Measurements from ENCODE around the gene SGSM1.
A peak's percentile ranks its signal among the peaks of the same experiment; 100 is the strongest.

Gene SGSM1

DNA sequence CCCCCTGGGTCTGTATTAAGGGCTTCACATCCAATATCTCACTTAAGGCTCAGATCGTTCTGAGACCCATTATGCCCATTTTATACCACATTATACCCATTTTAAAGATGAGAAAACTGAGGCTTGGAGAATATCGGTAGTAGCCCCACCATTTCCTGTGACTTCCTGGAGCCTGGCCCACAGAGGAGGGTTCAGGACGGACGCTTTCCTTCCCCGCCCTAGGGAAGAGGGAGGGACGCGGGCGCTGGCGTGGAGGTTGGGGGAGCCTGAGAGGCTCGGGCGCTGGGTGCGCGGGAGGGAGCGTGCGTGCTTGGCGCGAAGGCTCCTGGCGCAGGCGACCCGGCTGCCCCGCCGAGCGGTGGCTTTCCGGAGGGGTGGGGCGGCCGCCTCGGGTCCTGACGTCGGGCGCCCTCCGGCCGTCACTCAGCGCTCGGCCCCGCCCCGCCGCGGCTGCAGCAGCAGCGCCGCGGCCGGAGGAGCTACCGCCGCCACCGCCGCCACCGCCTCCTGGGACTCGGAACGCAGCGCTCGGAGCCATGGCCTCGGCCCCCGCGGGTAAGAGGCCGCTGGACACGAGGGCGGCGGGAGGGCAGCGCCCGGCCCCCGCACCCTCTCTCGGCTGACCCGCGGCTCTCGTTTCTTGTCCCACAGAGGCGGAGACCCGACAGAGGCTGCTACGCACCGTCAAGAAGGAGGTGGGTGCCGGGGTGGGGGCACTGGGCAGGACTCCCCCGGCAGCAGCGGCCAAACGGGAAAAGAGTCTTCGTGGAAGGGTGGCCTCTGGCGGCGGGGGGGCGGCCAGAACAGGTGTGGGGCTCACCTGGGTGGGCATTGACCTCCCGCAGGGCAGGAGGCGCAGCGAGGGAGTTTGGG, at the start of gene SGSM1:
Gene SGSM1, plus strand, starts transcription at position 422 of the 873 bp plus-strand sequence. Its CDS starts 115 bp downstream, at position 537.
- ATAC-seq (replicated peaks; ENCODE audit: extremely low read depth, poor library complexity, severe bottlenecking) = peak; percentile 89
- Mint-ChIP-seq H3K9me3 (no peaks in the 10 kb centered on the region), H3K27ac (ENCODE audit: low read depth) (peak within 1 kb of the TSS; percentile 52), H3K4me1 (peaks cover 17% of the 10 kb centered on the region), H3K4me3 (peak within 1 kb of the TSS; percentile 76), H3K36me3 (ENCODE audit: insufficient read depth) (peaks cover 8% of the 10 kb centered on the region), H3K27me3 (no peaks in the 10 kb centered on the region)
- DNase-seq (ENCODE audit: low spot score in 2 of 2) = peak; percentile 42 to 62

- DNase-seq (ENCODE audit: low spot score in 2 of 2) (peak; percentile 14 to 36), ATAC-seq (replicated peaks; ENCODE audit: extremely low read depth, poor library complexity, severe bottlenecking) (no peak)
- Mint-ChIP-seq H3K9me3 (no peaks in the 10 kb centered on the region), H3K36me3 (ENCODE audit: insufficient read depth) (no peaks in the 10 kb centered on the region), H3K4me1 (no peaks in the 10 kb centered on the region), H3K27me3 (peaks cover 8% of the 10 kb centered on the region), H3K4me3 (no peak overlapping the region), H3K27ac (ENCODE audit: low read depth) (no peak overlapping the region)
These were observed 47.7 kb upstream of the SGSM1 start for GRCh38 chr22:24758164-24758799.

GRCh38 chr22:24759765-24760164, 46.2 kb upstream of the SGSM1 start:
- Mint-ChIP-seq H3K27ac (ENCODE audit: low read depth) (no peak overlapping the region), H3K4me3 (no peak overlapping the region), H3K9me3 (no peaks in the 10 kb centered on the region), H3K36me3 (ENCODE audit: insufficient read depth) (no peaks in the 10 kb centered on the region), H3K27me3 (peaks cover 15% of the 10 kb centered on the region), H3K4me1 (no peaks in the 10 kb centered on the region)
- no peak for DNase-seq (ENCODE audit: low spot score in 2 of 2)
- ATAC-seq (replicated peaks; ENCODE audit: extremely low read depth, poor library complexity, severe bottlenecking) = no peak

DNA sequence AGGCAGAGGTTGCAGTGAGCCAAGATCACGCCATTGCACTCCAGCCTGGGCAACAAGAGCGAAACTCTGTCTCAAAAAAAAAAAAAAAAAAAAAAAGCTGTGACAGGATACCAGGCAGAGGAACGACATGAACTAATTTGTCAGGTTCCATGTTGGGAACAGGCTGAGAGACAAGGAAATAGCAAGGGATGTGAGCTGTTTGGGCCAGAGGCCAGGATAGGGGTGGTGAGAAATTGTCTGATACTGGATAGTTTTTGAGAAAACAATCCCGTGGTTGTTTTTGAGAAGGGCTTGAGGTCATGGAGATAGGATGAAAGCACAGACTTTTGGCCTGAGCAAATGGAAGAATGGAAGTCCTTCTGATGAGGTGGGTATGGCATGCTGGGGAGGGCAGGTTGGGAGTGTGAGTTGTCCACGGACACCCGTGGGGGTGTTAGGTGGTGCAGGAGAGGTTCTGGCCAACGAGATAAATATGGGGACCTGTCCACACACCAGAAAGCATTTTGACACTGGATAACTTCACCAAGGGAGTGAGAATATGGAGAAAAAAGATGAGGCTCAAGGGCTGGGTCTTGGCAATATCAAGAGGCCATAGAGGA, 45.2 kb upstream of the SGSM1 start:
- Mint-ChIP-seq H3K9me3 (no peaks in the 10 kb centered on the region), H3K36me3 (ENCODE audit: insufficient read depth) (no peaks in the 10 kb centered on the region), H3K27me3 (peaks cover 15% of the 10 kb centered on the region), H3K27ac (ENCODE audit: low read depth) (no peak overlapping the region), H3K4me1 (no peaks in the 10 kb centered on the region), H3K4me3 (no peak overlapping the region)
- ATAC-seq (replicated peaks; ENCODE audit: extremely low read depth, poor library complexity, severe bottlenecking) (no peak), DNase-seq (ENCODE audit: low spot score in 2 of 2) (no peak)

GRCh38 chr22:24761888-24762675, 43.9 kb upstream of the SGSM1 start:
- H3K4me3 Mint-ChIP-seq = no peak overlapping the region
- H3K4me1 Mint-ChIP-seq = no peaks in the 10 kb centered on the region
- H3K27me3 Mint-ChIP-seq = peaks cover 15% of the 10 kb centered on the region
- no peaks in the 10 kb centered on the region for H3K9me3 Mint-ChIP-seq
- ATAC-seq (replicated peaks; ENCODE audit: extremely low read depth, poor library complexity, severe bottlenecking) (no peak), DNase-seq (ENCODE audit: low spot score in 2 of 2) (no peak)
- no peak overlapping the region for H3K27ac Mint-ChIP-seq (ENCODE audit: low read depth)
- H3K36me3 Mint-ChIP-seq (ENCODE audit: insufficient read depth) = no peaks in the 10 kb centered on the region

GRCh38 chr22:24763872-24764485, 42.0 kb upstream of the SGSM1 start:
- no peak for ATAC-seq (replicated peaks; ENCODE audit: extremely low read depth, poor library complexity, severe bottlenecking)

DNA sequence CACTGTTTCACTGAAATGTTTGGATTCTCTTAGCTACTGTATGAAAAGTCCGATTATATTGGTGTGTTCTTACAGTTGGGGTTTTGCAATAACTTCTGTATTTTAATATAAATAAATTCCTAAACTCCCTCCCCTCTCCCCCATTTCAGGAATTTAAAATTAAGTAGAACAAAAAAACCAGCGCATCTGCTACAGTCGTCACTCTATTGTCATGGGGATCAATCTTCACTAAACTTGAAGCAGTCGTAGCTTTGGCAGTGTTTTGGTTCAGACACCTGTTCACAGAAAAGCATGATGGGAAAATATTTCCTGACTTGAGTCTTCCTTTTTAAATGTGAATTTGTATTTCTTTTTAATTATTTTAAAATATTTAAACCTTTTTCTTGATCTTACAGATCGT, 40.8 kb upstream of the SGSM1 start:
- Mint-ChIP-seq H3K27me3 (peaks cover 15% of the 10 kb centered on the region), H3K4me1 (no peaks in the 10 kb centered on the region), H3K36me3 (ENCODE audit: insufficient read depth) (no peaks in the 10 kb centered on the region), H3K4me3 (no peak overlapping the region), H3K9me3 (no peaks in the 10 kb centered on the region), H3K27ac (ENCODE audit: low read depth) (no peak overlapping the region)
- ATAC-seq (replicated peaks; ENCODE audit: extremely low read depth, poor library complexity, severe bottlenecking) = no peak
- no peak for DNase-seq (ENCODE audit: low spot score in 2 of 2)

More at GRCh38 chr22:24763872-24764485, 42.0 kb upstream of the SGSM1 start:
- no peaks in the 10 kb centered on the region for H3K4me1 Mint-ChIP-seq
- H3K27me3 Mint-ChIP-seq = peaks cover 15% of the 10 kb centered on the region
- H3K4me3 Mint-ChIP-seq = no peak overlapping the region
- H3K36me3 Mint-ChIP-seq (ENCODE audit: insufficient read depth) = no peaks in the 10 kb centered on the region
- DNase-seq (ENCODE audit: low spot score in 2 of 2) = no peak
- H3K9me3 Mint-ChIP-seq = no peaks in the 10 kb centered on the region
- no peak overlapping the region for H3K27ac Mint-ChIP-seq (ENCODE audit: low read depth)

- no peak overlapping the region for H3K4me3 Mint-ChIP-seq
- DNase-seq (ENCODE audit: low spot score in 2 of 2) = peak in 1 of 2 donors; percentile 13
- no peak for ATAC-seq (replicated peaks; ENCODE audit: extremely low read depth, poor library complexity, severe bottlenecking)
- no peaks in the 10 kb centered on the region for H3K4me1 Mint-ChIP-seq
- no peak overlapping the region for H3K27ac Mint-ChIP-seq (ENCODE audit: low read depth)
- H3K36me3 Mint-ChIP-seq (ENCODE audit: insufficient read depth) = no peaks in the 10 kb centered on the region
- H3K27me3 Mint-ChIP-seq = peaks cover 28% of the 10 kb centered on the region
- H3K9me3 Mint-ChIP-seq = no peaks in the 10 kb centered on the region
These were observed 37.3 kb upstream of the SGSM1 start for GRCh38 chr22:24768537-24769374.

DNA sequence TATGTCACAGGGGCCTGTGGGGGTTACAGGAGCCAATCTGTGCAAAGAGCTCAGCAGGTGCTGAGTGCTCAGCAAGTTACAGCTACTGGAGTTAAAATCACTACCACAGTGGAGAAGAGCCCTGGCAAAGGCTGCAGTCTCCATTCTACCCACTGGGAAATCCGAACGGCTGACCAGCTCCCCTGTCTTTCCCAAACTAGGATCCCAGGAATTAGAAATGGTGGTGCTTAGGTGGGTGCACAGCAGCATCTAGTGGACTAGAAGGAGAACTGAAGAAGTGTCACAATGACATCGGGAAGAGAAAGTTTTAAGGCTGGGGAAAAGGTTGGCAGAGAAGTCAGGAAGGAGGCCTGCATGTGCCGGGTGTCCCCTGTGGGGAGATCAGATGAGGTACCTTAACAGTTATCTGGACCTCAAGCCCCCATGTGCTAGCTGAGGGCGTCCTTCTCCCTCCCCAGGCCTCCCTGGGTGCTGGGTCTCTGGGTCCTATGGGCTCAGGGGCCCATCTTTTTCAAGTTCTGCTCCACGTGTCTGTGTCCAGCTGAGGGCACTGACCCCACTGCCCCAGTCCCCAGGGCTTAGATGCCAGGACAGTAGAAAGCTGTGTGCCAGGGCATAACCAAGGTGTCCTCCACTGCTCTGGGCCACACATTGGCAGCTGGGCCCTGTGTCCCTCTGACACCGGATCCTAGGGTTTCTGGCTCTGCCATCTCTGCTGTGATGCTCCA, 33.4 kb upstream of the SGSM1 start:
- no peaks in the 10 kb centered on the region for H3K9me3 Mint-ChIP-seq
- no peaks in the 10 kb centered on the region for H3K36me3 Mint-ChIP-seq (ENCODE audit: insufficient read depth)
- DNase-seq (ENCODE audit: low spot score in 2 of 2) (no peak), ATAC-seq (replicated peaks; ENCODE audit: extremely low read depth, poor library complexity, severe bottlenecking) (no peak)
- no peak overlapping the region for H3K27ac Mint-ChIP-seq (ENCODE audit: low read depth)
- H3K4me3 Mint-ChIP-seq = no peak overlapping the region
- H3K4me1 Mint-ChIP-seq = no peaks in the 10 kb centered on the region
- H3K27me3 Mint-ChIP-seq = peaks cover 41% of the 10 kb centered on the region

DNA sequence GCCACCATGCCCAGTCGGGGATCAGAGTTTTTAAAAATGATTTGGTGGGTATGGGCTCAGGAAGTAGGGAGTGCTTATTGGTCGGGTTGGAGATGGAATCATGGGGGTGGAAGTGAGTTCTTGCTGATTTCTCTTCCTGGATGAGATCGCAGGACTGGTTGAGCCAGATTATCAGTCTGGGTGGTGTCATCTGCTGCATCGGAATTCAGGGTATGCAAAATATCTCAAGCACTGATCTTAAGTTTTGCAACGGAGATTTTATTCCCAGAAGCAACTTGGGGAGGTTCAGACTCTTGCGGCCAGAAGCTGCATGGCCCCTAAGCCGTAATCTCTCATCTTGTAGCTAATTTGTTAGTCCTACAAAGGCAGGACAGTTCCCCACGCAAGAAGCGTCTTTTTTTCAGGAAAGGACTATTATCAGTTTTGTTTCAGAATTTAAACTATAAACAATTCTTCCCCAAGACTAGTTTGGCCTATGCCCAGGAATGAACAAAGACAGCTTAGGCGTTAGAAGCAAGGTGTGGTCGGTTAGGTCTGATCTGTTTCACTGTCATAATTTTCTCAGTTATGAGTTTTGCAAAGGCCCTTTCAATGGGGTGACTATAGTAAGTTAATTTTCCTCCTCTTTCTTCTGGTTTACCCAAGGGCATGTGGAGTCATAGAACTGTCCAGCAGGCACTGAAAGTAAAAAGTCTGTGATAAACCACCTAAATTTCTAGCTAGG, 30.1 kb upstream of the SGSM1 start:
- H3K27me3 Mint-ChIP-seq = peaks cover 56% of the 10 kb centered on the region

More for the DNA sequence above, 30.1 kb upstream of the SGSM1 start:
- DNase-seq (ENCODE audit: low spot score in 2 of 2) (no peak), ATAC-seq (replicated peaks; ENCODE audit: extremely low read depth, poor library complexity, severe bottlenecking) (no peak)
- Mint-ChIP-seq H3K36me3 (ENCODE audit: insufficient read depth) (no peaks in the 10 kb centered on the region), H3K9me3 (no peaks in the 10 kb centered on the region), H3K4me1 (no peaks in the 10 kb centered on the region), H3K27ac (ENCODE audit: low read depth) (no peak overlapping the region), H3K4me3 (no peak overlapping the region)
